Subcutaneous abdominal adipose tissue (tissue), 5 donors: ENCODE data around the gene EID2.
A peak's percentile ranks its signal among the peaks of the same experiment; 100 is the strongest.

Experiments used
- H3K27ac ChIP-seq: one replicate; pipeline ENCODE4 v1.7.0; 2013; ENCODE audit warnings: low read depth, mild to moderate bottlenecking, inconsistent platforms, low read length, moderate library complexity
- H3K27me3 ChIP-seq, 5 donors: one replicate each; pipeline ENCODE4 v1.7.0; 2013; ENCODE audit warnings: low read length in 5 of 5, inconsistent platforms in 1 of 5; ENCODE audit not compliant: control insufficient read depth in 5 of 5, insufficient read depth in 4 of 5
- H3K36me3 ChIP-seq, 5 donors: one replicate each; pipeline ENCODE4 v1.7.0; 2013; ENCODE audit warnings: low read length in 5 of 5; ENCODE audit not compliant: control insufficient read depth in 5 of 5, insufficient read depth in 5 of 5
- H3K4me1 ChIP-seq, 5 donors: one replicate each; pipeline ENCODE4 v1.7.0; 2013; ENCODE audit warnings: low read length in 5 of 5, mild to moderate bottlenecking in 3 of 5, moderate library complexity in 1 of 5; ENCODE audit not compliant: control insufficient read depth in 5 of 5, insufficient read depth in 5 of 5
- H3K4me3 ChIP-seq, 5 donors: one replicate each; pipeline ENCODE4 v1.7.0; 2013; ENCODE audit warnings: low read length in 5 of 5, low read depth in 1 of 5
- H3K9ac ChIP-seq, 5 donors: one replicate each; pipeline ENCODE4 v1.7.0; 2013; ENCODE audit warnings: low read length in 5 of 5, mild to moderate bottlenecking in 4 of 5, moderate library complexity in 3 of 5
- H3K9me3 ChIP-seq, 5 donors: one replicate each; pipeline ENCODE4 v1.7.0; 2013; ENCODE audit warnings: low read length in 5 of 5; ENCODE audit not compliant: control insufficient read depth in 5 of 5
- donor health status: healthy.
- donor health status: healthy.
- donor health status: healthy.
- donor health status: healthy.
- donor health status: healthy.

EID2 gene

DNA sequence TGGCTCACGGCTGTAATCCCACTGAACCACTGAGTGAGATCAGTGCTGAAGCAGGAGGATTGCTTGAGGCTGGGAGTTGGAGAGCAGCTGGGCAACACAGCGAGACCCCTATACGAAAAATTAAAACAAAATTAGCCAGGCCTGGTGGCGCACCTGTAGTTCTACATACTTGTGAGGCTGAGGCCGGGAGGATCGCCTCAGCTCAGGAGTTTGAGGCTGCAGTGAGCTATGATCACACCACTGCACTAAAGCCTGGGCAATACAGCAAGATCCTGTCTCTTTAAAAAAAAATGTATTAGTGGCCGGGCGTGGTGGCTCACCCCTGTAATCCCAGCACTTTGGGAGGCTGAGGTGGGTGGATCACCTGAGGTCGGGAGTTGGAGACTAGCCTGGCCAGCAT, 31.3 kb downstream of the EID2 start:
- H3K9ac ChIP-seq = no peak overlapping the region

DNA sequence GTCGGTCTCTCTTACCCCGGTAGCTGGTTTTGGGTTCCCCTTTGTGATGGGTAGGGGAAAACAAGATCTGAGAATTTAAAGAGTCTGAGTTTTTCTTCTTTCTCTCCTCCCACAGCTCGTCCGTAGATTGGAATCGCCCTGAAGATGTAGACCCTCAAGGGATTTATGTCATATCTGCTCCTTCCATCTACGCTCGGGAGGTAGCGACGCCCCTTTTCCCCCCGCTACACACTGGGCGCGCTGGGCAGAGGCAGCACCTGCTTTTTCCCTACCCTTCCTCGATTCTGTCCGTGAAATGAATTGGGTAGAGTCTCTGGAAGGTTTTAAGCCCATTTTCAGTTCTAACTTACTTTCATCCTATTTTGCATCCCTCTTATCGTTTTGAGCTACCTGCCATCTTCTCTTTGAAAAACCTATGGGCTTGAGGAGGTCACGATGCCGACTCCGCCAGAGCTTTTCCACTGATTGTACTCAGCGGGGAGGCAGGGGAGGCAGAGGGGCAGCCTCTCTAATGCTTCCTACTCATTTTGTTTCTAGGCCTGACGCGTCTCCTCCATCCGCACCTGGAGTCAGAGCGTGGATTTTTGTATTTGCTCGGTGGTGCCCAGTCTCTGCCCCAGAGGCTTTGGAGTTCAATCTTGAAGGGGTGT, 32.1 kb downstream of the EID2 start:
- peaks cover 0 to 15% (median 13%) of the 10 kb centered on the region in 5 donors for H3K4me1 ChIP-seq
- peaks cover 26 to 55% (median 51%) of the 10 kb centered on the region in 5 donors for H3K27me3 ChIP-seq
- no peak overlapping the region for H3K9ac ChIP-seq
- peaks cover 0 to 2% (median 0%) of the 10 kb centered on the region in 5 donors for H3K9me3 ChIP-seq
- no peaks in the 10 kb centered on the region for H3K36me3 ChIP-seq
- H3K27ac ChIP-seq = no peak overlapping the region
- peak overlapping the region in 4 of 5 donors; percentile 53 to 62 (median 57) for H3K4me3 ChIP-seq

More for the DNA sequence above, 31.3 kb downstream of the EID2 start:
- Histone ChIP-seq H3K27me3 (peaks cover 26 to 55% (median 51%) of the 10 kb centered on the region in 5 donors), H3K36me3 (no peaks in the 10 kb centered on the region), H3K4me1 (peaks cover 0 to 10% (median 9%) of the 10 kb centered on the region in 5 donors), H3K4me3 (no peak overlapping the region), H3K27ac (no peak overlapping the region), H3K9me3 (peaks cover 0 to 5% (median 0%) of the 10 kb centered on the region in 5 donors)

DNA sequence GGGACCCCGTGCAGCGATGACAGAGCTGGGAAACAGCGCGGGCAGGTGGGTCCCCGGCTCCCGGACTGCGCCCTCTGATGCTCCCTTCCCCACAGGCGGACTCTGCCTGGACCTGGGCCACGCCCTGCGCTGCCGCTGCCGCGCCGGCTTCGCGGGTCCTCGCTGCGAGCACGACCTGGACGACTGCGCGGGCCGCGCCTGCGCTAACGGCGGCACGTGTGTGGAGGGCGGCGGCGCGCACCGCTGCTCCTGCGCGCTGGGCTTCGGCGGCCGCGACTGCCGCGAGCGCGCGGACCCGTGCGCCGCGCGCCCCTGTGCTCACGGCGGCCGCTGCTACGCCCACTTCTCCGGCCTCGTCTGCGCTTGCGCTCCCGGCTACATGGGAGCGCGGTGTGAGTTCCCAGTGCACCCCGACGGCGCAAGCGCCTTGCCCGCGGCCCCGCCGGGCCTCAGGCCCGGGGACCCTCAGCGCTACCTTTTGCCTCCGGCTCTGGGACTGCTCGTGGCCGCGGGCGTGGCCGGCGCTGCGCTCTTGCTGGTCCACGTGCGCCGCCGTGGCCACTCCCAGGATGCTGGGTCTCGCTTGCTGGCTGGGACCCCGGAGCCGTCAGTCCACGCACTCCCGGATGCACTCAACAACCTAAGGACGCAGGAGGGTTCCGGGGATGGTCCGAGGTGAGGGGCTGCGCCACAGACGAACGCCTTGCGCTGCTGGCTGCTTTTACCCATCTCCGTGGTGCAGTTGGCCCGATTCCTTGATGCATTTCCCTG, 32.8 kb downstream of the EID2 start:
- peaks cover 0 to 4% (median 0%) of the 10 kb centered on the region in 5 donors for H3K9me3 ChIP-seq
- no peak overlapping the region for H3K9ac ChIP-seq
- H3K4me3 ChIP-seq = peak overlapping the region in 4 of 5 donors; percentile 53 to 62 (median 57)
- H3K4me1 ChIP-seq = peaks cover 0 to 18% (median 15%) of the 10 kb centered on the region in 5 donors
- no peaks in the 10 kb centered on the region for H3K36me3 ChIP-seq
- H3K27me3 ChIP-seq = peaks cover 26 to 55% (median 50%) of the 10 kb centered on the region in 5 donors
- H3K27ac ChIP-seq = no peak overlapping the region

DNA sequence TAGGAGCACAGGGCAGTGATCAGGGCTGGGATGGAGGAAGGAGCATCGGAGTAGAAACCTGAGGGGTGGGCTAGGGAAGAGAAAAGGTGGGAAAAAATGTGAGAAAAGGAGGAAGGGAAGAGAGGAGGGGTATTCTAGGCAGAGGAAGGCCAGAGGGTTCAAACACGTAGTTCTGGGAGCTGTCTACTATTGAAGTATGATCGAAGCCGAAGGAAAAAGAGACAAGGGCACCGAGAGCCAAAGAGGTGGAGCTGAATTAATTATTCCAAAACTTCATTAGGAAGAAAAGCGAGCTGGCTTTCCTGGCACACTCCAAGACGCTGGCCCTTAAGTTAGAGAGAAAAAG, 33.4 kb downstream of the EID2 start:
- no peak overlapping the region for H3K27ac ChIP-seq
- peak overlapping the region in 4 of 5 donors; percentile 53 to 62 (median 57) for H3K4me3 ChIP-seq

DNA sequence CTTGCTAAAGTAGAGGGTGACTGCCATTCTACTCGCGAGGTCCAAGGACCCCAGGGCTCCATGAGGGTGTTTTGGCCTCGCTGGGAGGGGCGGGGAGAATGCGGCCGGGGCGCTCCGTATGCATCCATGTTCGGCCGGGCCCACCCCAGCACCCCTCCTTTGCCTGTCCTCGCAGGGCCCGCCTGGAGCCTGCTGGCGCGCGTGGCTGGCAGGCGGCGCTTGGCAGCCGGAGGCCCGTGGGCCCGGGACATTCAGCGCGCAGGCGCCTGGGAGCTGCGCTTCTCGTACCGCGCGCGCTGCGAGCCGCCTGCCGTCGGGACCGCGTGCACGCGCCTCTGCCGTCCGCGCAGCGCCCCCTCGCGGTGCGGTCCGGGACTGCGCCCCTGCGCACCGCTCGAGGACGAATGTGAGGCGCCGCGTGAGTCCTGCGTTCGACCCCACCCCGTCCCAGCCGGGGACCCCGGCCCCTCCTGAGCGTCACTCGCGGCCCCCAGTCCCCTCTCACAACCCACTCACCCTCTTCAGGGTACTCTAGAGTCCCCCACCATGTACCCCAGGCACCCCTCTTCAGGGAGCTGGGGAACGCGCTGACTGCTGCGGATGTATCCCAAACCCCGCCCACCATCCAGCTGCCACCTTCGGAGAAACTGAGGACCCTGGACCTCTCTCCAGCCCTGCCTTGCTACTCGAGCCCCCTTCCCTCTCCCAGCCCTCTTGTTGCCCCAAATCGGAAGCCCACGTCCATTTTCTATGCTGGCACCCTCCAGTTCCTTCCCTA, 37.1 kb downstream of the EID2 start:
- Histone ChIP-seq H3K27ac (no peak overlapping the region), H3K9me3 (peaks cover 0 to 4% (median 0%) of the 10 kb centered on the region in 5 donors), H3K36me3 (no peaks in the 10 kb centered on the region), H3K9ac (no peak overlapping the region), H3K27me3 (peaks cover 43 to 69% (median 68%) of the 10 kb centered on the region in 5 donors), H3K4me1 (peaks cover 0 to 33% (median 28%) of the 10 kb centered on the region in 5 donors), H3K4me3 (peak overlapping the region in 1 of 5 donors; percentile 38)

More for the DNA sequence above, 33.4 kb downstream of the EID2 start:
- no peaks in the 10 kb centered on the region for H3K36me3 ChIP-seq
- peaks cover 0 to 18% (median 15%) of the 10 kb centered on the region in 5 donors for H3K4me1 ChIP-seq
- peaks cover 0 to 4% (median 0%) of the 10 kb centered on the region in 5 donors for H3K9me3 ChIP-seq
- H3K9ac ChIP-seq = no peak overlapping the region
- peaks cover 26 to 55% (median 50%) of the 10 kb centered on the region in 5 donors for H3K27me3 ChIP-seq

DNA sequence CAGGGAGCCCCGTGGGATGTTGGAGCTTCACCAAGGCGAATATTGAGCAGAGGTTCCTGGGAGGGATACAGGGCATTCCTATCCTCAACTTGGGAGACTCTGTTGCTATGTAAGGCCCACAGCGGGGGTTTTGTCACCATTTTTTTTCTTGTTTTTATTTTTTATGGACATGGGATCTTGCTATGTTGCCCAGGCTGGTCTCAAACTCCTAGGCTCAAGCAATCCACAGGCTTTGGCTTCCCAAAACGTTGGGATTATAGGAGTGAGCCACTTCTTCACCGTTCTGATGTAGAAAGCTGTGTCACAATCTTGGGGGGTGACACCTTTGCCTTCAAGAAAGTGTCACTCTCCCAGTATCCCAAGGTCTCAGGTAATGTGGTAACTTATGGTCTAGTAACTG, 38.6 kb downstream of the EID2 start:
- H3K9me3 ChIP-seq = peaks cover 0 to 4% (median 0%) of the 10 kb centered on the region in 5 donors
- no peak overlapping the region for H3K27ac ChIP-seq
- H3K9ac ChIP-seq = no peak overlapping the region
- H3K4me1 ChIP-seq = peaks cover 0 to 26% (median 20%) of the 10 kb centered on the region in 5 donors
- H3K27me3 ChIP-seq = peaks cover 33 to 64% (median 60%) of the 10 kb centered on the region in 5 donors
- no peaks in the 10 kb centered on the region for H3K36me3 ChIP-seq
- H3K4me3 ChIP-seq = no peak overlapping the region

DNA sequence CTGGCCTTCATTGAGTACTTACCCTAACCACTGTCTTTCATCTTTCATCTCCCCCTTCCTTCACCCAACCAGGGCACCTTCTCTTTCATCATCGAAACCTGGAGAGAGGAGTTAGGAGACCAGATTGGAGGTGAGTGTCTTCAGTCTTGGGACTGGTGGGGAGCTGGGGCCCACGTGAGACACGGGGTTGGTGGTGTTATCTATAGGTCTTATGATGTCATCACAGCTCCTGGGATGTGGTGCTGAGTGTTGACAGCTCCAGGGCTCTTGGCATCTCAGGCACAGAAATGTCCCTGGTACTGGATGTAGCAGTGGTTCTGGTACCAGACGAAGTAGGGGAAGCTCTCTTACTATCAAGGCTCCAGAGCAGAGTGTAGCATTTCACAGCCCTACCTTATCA, 39.4 kb downstream of the EID2 start:
- Histone ChIP-seq H3K4me1 (peaks cover 0 to 26% (median 20%) of the 10 kb centered on the region in 5 donors), H3K9me3 (peaks cover 0 to 4% (median 0%) of the 10 kb centered on the region in 5 donors), H3K9ac (no peak overlapping the region), H3K36me3 (no peaks in the 10 kb centered on the region), H3K27ac (no peak overlapping the region), H3K27me3 (peaks cover 37 to 65% (median 63%) of the 10 kb centered on the region in 5 donors), H3K4me3 (no peak overlapping the region)

DNA sequence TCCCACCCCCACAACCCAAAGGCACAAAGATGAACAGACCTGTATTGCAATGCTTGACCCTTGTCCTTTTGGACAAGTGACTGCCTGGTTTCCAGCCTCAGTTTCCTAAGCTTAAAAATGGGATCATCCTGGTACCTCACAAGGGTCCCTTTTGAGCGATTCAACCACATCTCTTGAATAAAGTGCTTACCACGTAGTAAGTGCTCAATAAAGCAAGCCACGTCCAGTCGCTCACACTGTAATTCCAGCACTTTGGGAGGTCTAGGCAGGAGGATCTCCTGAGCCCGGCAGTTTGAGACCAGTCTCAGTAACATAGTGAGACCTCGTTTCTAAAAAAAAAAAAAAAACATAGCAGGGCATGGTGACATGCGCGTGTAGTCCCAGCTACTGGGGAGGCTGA, 40.0 kb downstream of the EID2 start:
- peaks cover 33 to 59% (median 57%) of the 10 kb centered on the region in 5 donors for H3K27me3 ChIP-seq

DNA sequence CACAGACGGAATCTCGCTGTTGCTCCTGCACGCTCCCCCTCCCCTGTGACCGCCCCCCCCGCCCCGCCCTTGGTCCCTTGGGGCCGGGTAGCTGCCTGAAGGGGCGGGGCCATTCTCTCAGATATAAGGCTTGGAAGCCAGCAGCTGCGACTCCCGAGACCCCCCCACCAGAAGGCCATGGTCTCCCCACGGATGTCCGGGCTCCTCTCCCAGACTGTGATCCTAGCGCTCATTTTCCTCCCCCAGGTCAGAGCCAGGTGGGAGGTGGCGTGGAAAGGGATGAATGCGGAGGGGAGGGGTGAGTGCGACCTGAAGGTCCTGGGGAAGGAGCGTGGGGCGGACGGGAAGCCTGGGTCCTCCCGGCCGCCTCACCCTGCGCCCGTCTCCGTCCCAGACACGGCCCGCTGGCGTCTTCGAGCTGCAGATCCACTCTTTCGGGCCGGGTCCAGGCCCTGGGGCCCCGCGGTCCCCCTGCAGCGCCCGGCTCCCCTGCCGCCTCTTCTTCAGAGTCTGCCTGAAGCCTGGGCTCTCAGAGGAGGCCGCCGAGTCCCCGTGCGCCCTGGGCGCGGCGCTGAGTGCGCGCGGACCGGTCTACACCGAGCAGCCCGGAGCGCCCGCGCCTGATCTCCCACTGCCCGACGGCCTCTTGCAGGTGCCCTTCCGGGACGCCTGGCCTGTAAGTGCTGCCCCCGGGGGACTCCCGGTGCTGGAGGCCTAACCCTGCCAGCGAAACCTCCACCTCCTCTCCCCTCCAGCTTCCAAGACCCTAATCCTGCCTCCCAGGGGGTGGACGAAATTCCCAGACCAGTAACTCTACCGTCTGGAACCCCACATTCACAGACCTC, 40.9 kb downstream of the EID2 start, which contains the start of gene DLL3:
DLL3 (plus strand) TSS at position 150 of the 845 bp plus-strand sequence; CDS start at position 178, 28 bp downstream.
- H3K9me3 ChIP-seq = peaks cover 0 to 4% (median 0%) of the 10 kb centered on the region in 5 donors
- peak within 1 kb of the TSS in 4 of 5 donors; percentile 13 to 40 (median 28) for H3K4me3 ChIP-seq
- H3K36me3 ChIP-seq = no peaks in the 10 kb centered on the region
- H3K9ac ChIP-seq = no peak within 1 kb of the TSS
- H3K4me1 ChIP-seq = peaks cover 0 to 26% (median 20%) of the 10 kb centered on the region in 5 donors
- H3K27ac ChIP-seq = no peak within 1 kb of the TSS
- peaks cover 31 to 51% (median 48%) of the 10 kb centered on the region in 5 donors for H3K27me3 ChIP-seq

More for the DNA sequence above, 40.0 kb downstream of the EID2 start:
- Histone ChIP-seq H3K9me3 (peaks cover 0 to 4% (median 0%) of the 10 kb centered on the region in 5 donors), H3K4me3 (no peak overlapping the region), H3K4me1 (peaks cover 0 to 26% (median 20%) of the 10 kb centered on the region in 5 donors), H3K36me3 (no peaks in the 10 kb centered on the region), H3K9ac (no peak overlapping the region), H3K27ac (no peak overlapping the region)
